ENCODE results near the gene RTEL1. TPM values are rescaled to one million over a fixed set of nuclear protein-coding genes. Genes with fewer than 3 reads are reported as not detected.

RTEL1 gene
- total RNA-seq, 1 experiment from 2014 or later = 58.0 TPM

GRCh38 chr20:63645218-63645617 lies 12.9 kb upstream of the RTEL1 start:
- DNase-seq (ENCODE audit: low read depth, low spot score) = no peak
- CTCF ChIA-PET = no interaction called here
- H3K9me3 ChIP-seq (ENCODE audit: control insufficient read depth in 1 of 2, insufficient read depth in 1 of 2, low read depth in 1 of 2, low read length in 2 of 2) = no peaks in the 10 kb centered on the region
- no peak overlapping the region for H3K4me3 ChIP-seq (replicated peaks in 1 of 2; ENCODE audit: low read depth in 1 of 2, low read length in 2 of 2)
- intact Hi-C loops (cut with micrococcal nuclease) = no loop called here
- TF ChIP-seq EZH2phosphoT487 (IDR thresholded peaks at IDR 0.05; ENCODE audit: borderline replicate concordance) (no peak), EZH2 (IDR thresholded peaks at IDR 0.05) (no peak), CTCF (IDR thresholded peaks at IDR 0.05 in 2 of 3, conservative IDR thresholded peaks at IDR 0.05 in 1 of 3; ENCODE audit: borderline replicate concordance in 1 of 3, insufficient read depth in 1 of 3, low read depth in 2 of 3, low read length in 2 of 3) (no peak), CBX3 (IDR thresholded peaks at IDR 0.05; ENCODE audit: low read depth) (no peak), POLR2AphosphoS5 (IDR thresholded peaks at IDR 0.05; ENCODE audit: low read depth, low read length) (no peak), REST (IDR thresholded peaks at IDR 0.05; ENCODE audit: low read depth) (no peak), ELF1 (IDR thresholded peaks at IDR 0.05; ENCODE audit: borderline replicate concordance, low read depth) (no peak), SIN3A (IDR thresholded peaks at IDR 0.05; ENCODE audit: low read depth) (no peak), ZBTB33 (IDR thresholded peaks at IDR 0.05; ENCODE audit: extremely low read depth, insufficient replicate concordance, low read length) (no peak), SP1 (IDR thresholded peaks at IDR 0.05; ENCODE audit: low read depth) (no peak), CEBPB (IDR thresholded peaks at IDR 0.05; ENCODE audit: low read depth) (no peak), ATF3 (IDR thresholded peaks at IDR 0.05) (no peak)
- H2AFZ ChIP-seq (ENCODE audit: low read depth, low read length, poor library complexity, severe bottlenecking) = no peak overlapping the region
- H3K9ac ChIP-seq (ENCODE audit: low read length) = no peak overlapping the region
- H3K9me2 ChIP-seq (ENCODE audit: insufficient read depth) = no peaks in the 10 kb centered on the region
- H3K79me2 ChIP-seq (ENCODE audit: insufficient read depth, low read length) = peaks cover 24% of the 10 kb centered on the region
- H3K4me1 ChIP-seq (ENCODE audit: control insufficient read depth in 1 of 2, insufficient read depth in 2 of 2, low read length in 2 of 2) = peaks cover 11 to 29% of the 10 kb centered on the region in 2 experiments
- POLR2A ChIA-PET = interaction anchor here (1.1 kb wide), 1 partner anchor 37 kb away, joined by 3 read pairs; no protein-coding TSS in a partner anchor
- BruUV-seq (replicated peaks) = no TSS peak
- no peak overlapping the region for H3K27ac ChIP-seq (ENCODE audit: low read depth, low read length)
- no peaks in the 10 kb centered on the region for H4K20me1 ChIP-seq (ENCODE audit: insufficient read depth)
- H3K4me2 ChIP-seq (ENCODE audit: low read length) = no peak overlapping the region
- H3K36me3 ChIP-seq (ENCODE audit: control insufficient read depth in 1 of 2, insufficient read depth in 2 of 2, low read length in 2 of 2) = 0 out of 4 replicates have a peak, but pooled peaks cover 0 to 3% of the 10 kb centered on the region in 2 experiments
- no peaks in the 10 kb centered on the region for H3K27me3 ChIP-seq (ENCODE audit: insufficient read depth, low read length)
- ATAC-seq = no peak
- RAD21 ChIA-PET (ENCODE audit: low non-redundant PET in 1 of 2, low total read pairs in 2 of 2, uncharacterized antibody in 2 of 2, unreplicated experiment in 2 of 2) = no interaction called here

All from HCT116 (cell line).